AG10803 (cell line): ENCODE results near the gene TMCC3.

ENCODE experiments used
- DNase-seq: peaks from one replicate; pipeline ENCODE4 v3.0.0; 2010; ENCODE audit warnings: low read depth
- H3K4me3 ChIP-seq: 2 replicates; pipeline ENCODE4 v1.5.1; 2011; ENCODE audit warnings: mild to moderate bottlenecking, low read length, control low read depth
- TF ChIP-seq, protein P1 (sequence below): conservative IDR thresholded peaks from 2 replicates; pipeline ENCODE4 v1.5.1; 2011; ENCODE audit warnings: mild to moderate bottlenecking, low read length, control low read depth, inconsistent platforms

The TMCC3 gene

DNA sequence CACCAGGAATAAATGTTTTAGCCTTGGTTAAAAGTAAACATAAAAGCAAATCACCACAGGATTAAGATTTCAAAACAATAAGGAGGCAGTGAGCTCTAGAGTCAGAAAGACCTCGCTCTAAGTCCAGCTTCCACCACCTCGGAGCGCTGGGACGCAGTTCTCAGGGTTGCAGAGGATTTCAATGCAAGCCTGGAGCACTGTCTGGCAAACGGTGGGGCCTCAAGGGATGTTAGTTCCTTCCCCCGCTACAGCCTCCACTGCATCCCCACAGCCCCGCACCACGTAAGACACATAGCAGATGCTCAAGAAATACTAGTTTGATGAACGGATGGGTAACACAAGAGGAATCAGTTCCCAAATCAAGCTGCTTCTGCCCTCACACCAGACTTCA lies 39.3 kb upstream of the TMCC3 start:
- H3K4me3 ChIP-seq = peak overlapping the region; percentile 15; the same call in 1 of the 2 replicates
- TF ChIP-seq, protein P1, sequence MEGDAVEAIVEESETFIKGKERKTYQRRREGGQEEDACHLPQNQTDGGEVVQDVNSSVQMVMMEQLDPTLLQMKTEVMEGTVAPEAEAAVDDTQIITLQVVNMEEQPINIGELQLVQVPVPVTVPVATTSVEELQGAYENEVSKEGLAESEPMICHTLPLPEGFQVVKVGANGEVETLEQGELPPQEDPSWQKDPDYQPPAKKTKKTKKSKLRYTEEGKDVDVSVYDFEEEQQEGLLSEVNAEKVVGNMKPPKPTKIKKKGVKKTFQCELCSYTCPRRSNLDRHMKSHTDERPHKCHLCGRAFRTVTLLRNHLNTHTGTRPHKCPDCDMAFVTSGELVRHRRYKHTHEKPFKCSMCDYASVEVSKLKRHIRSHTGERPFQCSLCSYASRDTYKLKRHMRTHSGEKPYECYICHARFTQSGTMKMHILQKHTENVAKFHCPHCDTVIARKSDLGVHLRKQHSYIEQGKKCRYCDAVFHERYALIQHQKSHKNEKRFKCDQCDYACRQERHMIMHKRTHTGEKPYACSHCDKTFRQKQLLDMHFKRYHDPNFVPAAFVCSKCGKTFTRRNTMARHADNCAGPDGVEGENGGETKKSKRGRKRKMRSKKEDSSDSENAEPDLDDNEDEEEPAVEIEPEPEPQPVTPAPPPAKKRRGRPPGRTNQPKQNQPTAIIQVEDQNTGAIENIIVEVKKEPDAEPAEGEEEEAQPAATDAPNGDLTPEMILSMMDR = no peak
- peak; percentile 3 for DNase-seq

DNA sequence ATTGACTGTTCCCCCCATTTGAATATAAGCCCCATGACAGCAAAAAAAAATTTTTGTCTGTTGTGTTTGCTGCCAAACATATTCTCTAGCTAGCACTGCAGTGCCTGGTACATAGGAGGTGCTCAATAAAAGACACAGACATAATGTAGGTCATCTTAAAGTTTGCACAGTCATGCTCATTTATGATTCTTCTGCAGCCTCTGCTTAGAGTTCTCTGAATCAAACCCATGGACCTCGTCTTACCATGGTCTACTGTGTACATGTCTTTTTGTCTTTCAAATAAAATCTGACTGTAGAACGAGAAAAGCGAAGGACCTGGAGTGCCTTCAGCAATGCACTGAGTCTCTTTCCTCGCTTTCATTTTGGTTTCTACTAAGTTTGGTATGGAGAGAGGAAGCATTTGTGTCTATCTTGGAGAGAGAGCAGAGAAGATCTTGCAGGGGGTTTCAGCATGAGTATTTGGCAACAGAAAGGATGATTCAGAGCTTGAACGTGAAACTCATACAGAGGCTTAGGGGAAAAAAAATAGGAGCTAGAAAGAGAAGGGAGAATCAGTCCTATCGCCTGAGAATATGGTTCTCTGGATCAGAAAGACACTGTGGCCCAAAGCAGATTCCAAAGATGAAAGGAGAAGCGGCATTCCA lies 38.8 kb upstream of the TMCC3 start:
- no peak overlapping the region for H3K4me3 ChIP-seq
- peak; percentile 35 for DNase-seq
- TF ChIP-seq, protein P1 = no peak

DNA sequence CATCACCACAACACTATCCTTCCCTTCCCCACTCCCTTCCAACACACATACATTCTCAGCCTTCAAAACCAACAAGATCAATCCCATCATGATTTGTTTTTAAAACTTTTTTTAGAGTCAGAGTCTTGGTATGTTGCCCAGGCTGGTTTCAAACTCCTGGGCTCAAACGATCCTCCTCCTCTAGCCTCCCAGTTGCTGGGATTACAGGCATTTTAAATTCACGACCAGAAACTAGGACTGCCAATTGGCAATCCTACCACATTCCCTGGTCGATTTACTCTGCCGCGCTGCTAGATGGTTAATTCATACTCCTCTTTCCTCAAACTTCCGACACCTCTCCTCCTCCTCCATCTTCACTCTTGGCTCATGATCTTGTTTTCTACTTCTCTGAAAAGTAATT lies 37.5 kb upstream of the TMCC3 start:
- no peak for DNase-seq
- H3K4me3 ChIP-seq = no peak overlapping the region
- TF ChIP-seq, protein P1 = no peak

DNA sequence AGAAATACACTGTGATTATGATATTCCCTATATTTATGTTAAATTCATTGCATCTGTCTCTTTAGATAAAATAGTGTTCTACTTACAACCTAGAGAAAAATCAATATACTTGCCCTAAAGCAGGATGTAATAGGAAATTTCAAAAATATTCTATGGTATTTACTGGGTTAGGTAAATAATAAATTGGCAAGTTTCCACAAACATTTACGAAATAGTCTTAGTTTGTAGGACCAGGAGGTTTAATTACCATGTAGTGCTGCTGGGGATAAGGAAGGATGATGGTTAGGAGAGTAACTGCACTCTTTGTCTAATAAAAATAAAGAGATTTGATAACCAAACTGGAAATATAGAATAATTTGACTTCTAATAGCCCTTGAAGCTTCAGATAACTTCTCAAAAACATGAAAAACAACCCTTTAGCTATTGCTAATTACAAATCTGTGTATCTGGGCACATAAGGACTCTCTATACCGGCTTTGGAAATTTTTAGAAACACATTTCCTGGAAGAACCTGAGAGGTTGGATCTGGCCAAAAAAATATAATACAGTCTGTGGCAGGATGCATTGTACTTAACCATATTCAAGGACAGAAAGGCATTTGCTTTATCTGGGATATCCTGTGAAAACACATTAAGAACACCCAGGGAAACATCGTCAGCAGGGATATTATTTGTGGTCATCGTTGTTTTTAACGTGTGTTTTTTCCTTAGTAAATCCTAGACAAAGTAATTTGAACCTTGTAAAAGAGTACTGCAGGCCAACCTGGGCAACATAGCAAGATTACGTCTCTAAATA lies 36.7 kb upstream of the TMCC3 start:
- TF ChIP-seq, protein P1 = no peak
- DNase-seq = no peak
- no peak overlapping the region for H3K4me3 ChIP-seq

DNA sequence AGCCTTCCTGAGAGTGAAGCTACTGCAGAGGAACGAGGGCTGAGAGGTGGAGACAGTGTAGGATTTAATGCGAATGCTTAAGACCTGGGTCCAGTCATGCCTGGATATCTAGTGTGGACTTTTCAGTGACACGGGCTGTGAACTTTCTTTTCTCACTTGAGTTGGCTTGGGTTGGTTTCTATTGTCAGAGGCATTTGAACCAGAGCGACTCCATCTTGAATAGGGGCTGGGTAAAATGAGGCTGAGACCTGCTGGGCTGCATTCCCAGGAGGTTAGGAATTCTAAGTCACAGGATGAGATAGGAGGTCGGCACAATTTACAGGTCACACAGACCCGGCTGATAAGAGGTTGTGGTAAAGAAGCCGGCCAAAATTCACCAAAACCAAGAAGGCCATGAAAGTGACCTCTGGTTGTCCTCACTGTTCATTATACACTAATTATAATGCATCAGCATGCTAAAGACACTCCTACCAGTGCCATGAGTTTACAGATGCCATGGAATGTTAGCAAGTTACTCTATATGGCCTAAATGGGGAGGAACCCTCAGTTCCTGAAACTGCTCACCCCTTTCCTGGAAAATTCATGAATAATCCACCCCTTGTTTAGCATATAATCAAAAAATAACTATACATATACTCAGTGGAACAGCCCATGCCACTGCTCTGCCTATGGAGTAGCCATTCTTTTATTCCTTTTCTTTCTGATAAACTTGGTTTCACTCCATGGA lies 34.2 kb upstream of the TMCC3 start:
- TF ChIP-seq, protein P1 = no peak
- DNase-seq = no peak
- H3K4me3 ChIP-seq = no peak overlapping the region

DNA sequence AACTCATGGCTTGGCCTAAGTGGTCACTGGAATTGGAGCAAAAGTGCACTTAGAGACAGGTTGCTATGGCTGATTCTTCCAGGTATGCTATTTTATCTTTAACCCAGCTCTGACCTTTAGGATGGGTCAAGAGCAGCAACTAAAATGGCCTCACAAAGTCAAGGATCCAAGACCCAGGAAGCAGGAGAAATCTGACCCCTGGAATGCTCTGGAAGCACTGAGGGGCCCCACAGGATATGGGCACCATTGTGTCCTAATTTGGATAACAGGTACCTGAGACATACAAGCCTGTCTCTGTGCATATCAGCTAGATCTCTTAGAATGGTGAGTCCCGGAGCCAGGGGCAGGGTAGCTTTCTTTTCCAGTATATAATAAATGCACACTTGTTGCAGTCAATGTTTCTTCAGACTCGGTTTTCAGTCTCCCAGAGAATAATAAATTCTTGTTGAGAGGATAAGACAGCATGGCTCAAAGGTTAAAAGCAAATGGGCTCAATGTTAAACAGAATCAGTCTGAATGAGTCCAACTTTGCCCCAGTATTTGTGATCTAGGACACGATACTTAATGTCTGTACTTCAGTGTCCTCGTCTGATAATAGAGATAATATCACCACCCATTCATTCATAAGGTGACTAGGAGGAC lies 29.3 kb upstream of the TMCC3 start:
- DNase-seq = no peak
- no peak overlapping the region for H3K4me3 ChIP-seq
- TF ChIP-seq, protein P1 = no peak
